Muscle layer of duodenum (tissue), 2 donors: ENCODE data around the gene SCGB1D1.

ENCODE experiments used
- H3K27ac ChIP-seq: one replicate; pipeline ENCODE4 v1.7.0; 2013; ENCODE audit warnings: mild to moderate bottlenecking, low read length
- H3K27me3 ChIP-seq: one replicate; pipeline ENCODE4 v1.7.0; 2013; ENCODE audit warnings: low read depth, mild to moderate bottlenecking, control low read depth, low read length
- H3K36me3 ChIP-seq, 2 donors: one replicate each; pipeline ENCODE4 v1.7.0; 2013; ENCODE audit warnings: low read length in 2 of 2, control low read depth in 1 of 2, mild to moderate bottlenecking in 1 of 2; ENCODE audit not compliant: insufficient read depth in 2 of 2, control insufficient read depth in 1 of 2
- H3K4me1 ChIP-seq, 2 donors: one replicate each; pipeline ENCODE4 v1.7.0; 2013; ENCODE audit warnings: low read length in 2 of 2, mild to moderate bottlenecking in 2 of 2, control low read depth in 1 of 2, moderate library complexity in 1 of 2; ENCODE audit not compliant: insufficient read depth in 2 of 2, control insufficient read depth in 1 of 2
- H3K4me3 ChIP-seq, 2 donors: one replicate each; pipeline ENCODE4 v1.7.0; 2013; ENCODE audit warnings: low read length in 2 of 2, low read depth in 1 of 2, mild to moderate bottlenecking in 1 of 2
- H3K9me3 ChIP-seq, 2 donors: one replicate each; pipeline ENCODE4 v1.7.0; 2013; ENCODE audit warnings: low read length in 2 of 2, control low read depth in 1 of 2, mild to moderate bottlenecking in 1 of 2; ENCODE audit not compliant: control insufficient read depth in 1 of 2
- donor health status: healthy.

The SCGB1D1 gene, protein sequence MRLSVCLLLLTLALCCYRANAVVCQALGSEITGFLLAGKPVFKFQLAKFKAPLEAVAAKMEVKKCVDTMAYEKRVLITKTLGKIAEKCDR

DNA sequence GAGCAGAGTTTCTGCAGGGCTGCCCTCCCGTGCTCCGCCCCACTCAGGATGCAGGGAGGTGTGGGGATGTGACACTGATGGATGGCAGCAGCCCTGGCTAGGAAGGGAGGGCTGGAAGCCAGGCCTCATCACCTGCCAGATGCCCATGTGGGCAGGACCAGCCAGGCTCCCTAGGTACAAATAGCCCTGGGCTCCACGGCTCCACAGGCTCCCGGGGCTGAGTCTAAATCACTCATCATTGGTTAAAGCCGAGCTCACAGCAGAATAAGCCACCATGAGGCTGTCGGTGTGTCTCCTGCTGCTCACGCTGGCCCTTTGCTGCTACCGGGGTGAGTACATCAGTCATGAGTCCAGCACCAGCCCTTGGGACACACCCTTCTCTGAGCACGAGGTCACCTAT, at the start of gene SCGB1D1:
SCGB1D1 (plus strand) TSS at position 206 of the 400 bp plus-strand sequence; CDS start at position 275, 69 bp downstream.
- Histone ChIP-seq H3K4me1 (no peaks in the 10 kb centered on the region), H3K27ac (no peak within 1 kb of the TSS), H3K9me3 (no peaks in the 10 kb centered on the region), H3K4me3 (no peak within 1 kb of the TSS), H3K27me3 (no peaks in the 10 kb centered on the region), H3K36me3 (no peaks in the 10 kb centered on the region)

DNA sequence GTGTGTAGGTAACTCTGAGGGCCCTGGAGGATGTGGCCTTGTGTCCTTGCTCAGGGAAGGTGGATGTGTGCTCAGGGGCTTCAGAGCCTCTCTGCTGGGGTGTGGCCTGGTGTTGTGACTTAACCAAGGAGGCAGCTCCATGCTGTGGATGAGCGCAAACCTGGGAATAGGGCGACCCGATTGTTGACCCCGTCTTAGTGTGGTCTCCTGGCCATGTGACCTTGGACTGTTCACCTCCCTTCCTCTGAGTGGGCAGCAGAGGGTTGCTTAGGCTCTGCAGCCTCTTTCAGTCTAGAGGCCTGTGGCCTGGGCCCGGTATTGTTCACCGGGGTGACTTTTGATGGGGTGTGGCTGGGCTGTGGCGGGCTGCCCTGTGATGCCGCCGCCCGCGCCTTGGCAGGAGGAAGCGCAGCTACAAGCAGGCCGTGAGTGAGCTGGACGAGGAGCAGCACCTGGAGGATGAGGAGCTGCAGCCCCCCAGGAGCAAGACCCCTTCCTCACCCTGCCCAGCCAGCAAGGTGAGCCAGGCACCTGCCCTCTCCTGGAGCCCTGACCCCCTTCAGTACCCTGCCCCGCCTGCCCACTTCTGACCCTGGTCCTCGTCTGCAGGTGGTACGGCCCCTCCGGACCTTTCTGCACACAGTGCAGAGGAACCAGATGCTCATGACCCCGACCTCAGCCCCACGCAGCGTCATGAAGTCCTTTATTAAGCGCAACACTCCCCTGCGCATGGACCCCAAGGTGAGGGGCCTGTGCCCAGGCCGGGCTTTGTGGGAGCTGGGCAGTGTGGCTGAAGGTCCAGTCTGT, 49.5 kb upstream of the SCGB1D1 start:
- Histone ChIP-seq H3K9me3 (no peaks in the 10 kb centered on the region), H3K36me3 (peaks cover 25 to 63% of the 10 kb centered on the region in 2 donors), H3K4me3 (no peak overlapping the region), H3K27me3 (no peaks in the 10 kb centered on the region), H3K4me1 (no peaks in the 10 kb centered on the region), H3K27ac (no peak overlapping the region)

DNA sequence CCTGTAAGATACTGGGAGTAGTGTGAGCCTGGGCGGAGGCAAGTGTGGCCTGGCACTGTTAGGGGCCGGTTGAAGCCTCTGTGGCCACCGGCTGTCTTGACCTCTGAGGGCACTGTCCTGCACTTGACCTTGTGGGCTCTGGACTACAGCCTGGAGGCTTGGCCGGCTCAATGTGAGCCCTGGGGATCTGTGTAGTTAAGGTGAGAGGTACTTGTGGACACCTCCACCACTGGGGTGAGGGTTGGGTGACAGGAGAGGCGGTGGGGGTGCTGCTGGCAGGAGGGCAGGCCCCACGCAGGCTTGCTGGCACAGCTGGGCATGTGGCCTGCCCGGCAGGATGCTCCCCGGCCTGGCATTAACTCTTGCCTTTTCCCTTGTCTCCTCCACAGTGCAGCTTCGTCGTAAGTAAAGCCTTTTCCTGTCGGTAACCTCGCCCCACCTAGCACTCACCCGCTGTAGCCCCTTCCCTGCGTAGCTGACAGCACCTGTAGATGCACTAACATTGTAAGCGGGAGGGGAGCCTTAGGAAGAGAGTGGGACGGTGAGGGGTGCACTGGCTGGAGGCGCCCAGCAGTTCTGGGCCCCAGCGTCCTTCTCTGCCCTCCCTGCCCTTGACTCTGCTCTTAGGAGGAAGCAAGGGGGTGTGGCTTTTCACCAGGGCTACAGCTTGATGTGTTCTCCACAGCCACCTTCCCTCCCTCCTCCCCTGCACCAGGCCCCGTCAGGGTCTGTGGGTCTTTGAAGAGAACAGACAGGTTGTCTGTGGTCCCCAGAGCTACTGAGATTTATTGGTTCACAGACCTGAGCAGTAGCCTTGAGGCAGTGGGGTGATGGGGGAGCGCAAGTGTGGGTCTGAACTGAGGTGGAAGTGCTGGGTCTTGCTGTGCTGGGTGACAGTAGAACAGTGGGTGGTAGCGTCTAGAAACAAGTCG, 48.6 kb upstream of the SCGB1D1 start:
- Histone ChIP-seq H3K4me1 (no peaks in the 10 kb centered on the region), H3K27me3 (no peaks in the 10 kb centered on the region), H3K4me3 (no peak overlapping the region), H3K27ac (no peak overlapping the region), H3K36me3 (peaks cover 25 to 72% of the 10 kb centered on the region in 2 donors), H3K9me3 (no peaks in the 10 kb centered on the region)

DNA sequence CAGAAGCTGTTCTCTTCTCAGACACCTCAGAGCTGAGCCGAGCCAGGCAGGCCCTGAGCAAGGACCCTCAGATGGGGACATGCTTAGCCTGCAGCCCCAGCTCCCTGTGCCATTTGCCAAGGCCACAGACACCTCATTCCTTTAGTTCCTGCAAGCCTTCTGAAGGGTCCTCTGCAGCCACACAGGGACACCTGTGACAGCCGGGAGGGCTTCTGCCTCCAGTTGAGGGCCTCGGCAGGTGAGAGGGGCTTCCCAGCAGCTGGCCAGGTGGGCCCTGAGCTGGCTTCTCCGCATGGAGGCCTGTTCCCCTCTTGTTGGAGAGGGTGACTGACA, 48.0 kb upstream of the SCGB1D1 start:
- Histone ChIP-seq H3K4me1 (no peaks in the 10 kb centered on the region), H3K36me3 (peaks cover 25 to 78% of the 10 kb centered on the region in 2 donors), H3K4me3 (no peak overlapping the region), H3K27ac (no peak overlapping the region), H3K9me3 (no peaks in the 10 kb centered on the region), H3K27me3 (no peaks in the 10 kb centered on the region)

DNA sequence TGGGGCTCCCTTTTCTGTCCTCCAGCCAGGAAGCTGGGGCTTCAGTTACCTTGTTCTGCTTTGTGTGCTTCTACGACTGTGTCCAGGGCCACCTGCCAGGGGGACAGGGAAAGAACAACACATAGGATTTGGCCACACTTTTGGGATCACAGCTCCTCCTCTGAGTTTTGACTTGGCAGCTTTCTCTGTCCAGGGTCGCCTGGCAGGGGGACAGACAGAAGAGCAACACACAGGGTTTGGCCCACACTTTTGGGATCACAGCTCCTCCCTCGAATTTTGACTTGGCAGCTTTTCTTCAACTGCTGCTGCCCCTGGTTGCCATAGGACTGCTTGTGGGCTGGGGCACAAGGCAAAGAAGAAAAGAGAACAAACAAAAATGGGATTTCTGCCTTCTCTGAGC, 47.1 kb upstream of the SCGB1D1 start:
- H3K4me3 ChIP-seq, result no peak overlapping the region
- H3K27me3 ChIP-seq, result no peaks in the 10 kb centered on the region
- H3K36me3 ChIP-seq, result peaks cover 25 to 86% of the 10 kb centered on the region in 2 donors
- H3K27ac ChIP-seq, result no peak overlapping the region
- H3K4me1 ChIP-seq, result no peaks in the 10 kb centered on the region
- H3K9me3 ChIP-seq, result no peaks in the 10 kb centered on the region

DNA sequence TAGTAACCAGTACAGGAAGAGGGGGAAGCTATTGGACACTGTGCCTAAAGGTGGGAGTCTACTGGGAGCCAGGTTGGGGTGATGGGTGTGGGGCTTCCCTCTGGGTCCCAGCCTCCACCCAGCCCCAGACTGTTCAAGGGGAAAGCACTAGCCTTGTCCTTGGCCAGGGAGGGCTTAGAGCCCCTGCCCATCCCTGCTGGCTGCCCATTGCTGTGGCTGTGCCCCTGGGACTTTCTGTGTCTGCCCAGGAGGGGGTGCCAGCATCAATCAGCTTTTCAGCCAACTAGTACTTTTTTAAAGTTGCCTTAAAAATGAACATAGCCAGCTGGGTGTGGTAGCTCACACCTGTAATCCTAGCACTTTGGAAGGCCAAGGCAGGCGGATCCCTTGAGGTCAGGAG, 46.3 kb upstream of the SCGB1D1 start:
- no peaks in the 10 kb centered on the region for H3K4me1 ChIP-seq
- H3K4me3 ChIP-seq, result no peak overlapping the region
- no peaks in the 10 kb centered on the region for H3K27me3 ChIP-seq
- H3K27ac ChIP-seq, result no peak overlapping the region
- no peaks in the 10 kb centered on the region for H3K9me3 ChIP-seq
- H3K36me3 ChIP-seq, result peaks cover 22 to 86% of the 10 kb centered on the region in 2 donors

DNA sequence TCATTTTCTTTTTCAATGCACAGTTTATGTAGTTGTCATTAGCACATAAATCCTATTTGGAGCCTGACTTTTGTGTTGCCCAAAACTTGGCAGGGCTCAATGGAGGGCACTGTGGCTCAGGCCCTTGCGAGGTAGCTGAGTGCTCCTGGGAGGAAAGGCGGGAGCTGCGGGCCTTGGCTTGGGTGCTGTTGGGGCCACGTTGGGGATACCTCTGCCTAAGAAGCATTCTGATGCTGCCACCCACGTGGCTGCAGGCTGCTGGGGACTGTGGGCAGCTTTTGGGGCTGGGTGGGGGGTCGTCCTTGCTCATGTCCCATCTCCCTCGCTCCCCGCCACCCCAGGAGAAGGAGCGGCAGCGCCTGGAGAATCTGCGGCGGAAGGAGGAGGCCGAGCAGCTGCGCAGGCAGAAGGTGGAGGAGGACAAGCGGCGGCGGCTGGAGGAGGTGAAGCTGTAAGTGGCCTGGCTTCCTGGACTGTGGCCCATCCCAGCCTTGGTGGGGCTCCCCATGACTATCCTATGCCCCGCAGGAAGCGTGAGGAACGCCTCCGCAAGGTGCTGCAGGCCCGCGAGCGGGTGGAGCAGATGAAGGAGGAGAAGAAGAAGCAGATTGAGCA, 45.3 kb upstream of the SCGB1D1 start:
- no peak overlapping the region for H3K27ac ChIP-seq
- H3K27me3 ChIP-seq, result no peaks in the 10 kb centered on the region
- peaks cover 12 to 88% of the 10 kb centered on the region in 2 donors for H3K36me3 ChIP-seq
- no peak overlapping the region for H3K4me3 ChIP-seq
- no peaks in the 10 kb centered on the region for H3K9me3 ChIP-seq
- no peaks in the 10 kb centered on the region for H3K4me1 ChIP-seq

DNA sequence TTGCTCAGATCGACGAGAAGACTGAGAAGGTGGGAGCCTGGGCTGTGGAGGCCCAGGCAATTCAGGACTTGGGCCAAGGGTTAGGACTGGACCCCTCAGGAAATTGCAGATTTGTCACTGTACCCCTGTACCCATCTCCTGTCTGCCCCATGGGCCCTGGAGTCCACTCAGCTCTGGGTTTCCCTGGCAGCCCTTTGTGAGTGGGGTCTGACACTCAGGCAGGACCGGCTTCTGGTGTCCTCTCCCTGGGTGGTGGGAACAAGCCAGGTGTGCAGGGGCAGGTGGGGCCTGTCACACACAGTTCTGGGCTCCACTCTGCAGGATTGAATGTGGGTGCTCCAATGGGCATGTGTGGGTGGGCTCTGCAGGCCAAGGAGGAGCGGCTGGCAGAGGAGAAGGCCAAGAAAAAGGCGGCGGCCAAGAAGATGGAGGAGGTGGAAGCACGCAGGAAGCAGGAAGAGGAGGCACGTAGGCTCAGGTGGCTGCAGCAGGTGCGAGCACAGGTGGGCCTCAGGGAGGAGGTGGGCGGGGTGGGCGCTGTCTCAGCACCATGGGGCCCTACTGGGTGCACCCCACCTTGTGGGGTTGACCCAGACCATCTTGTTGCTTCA, 44.6 kb upstream of the SCGB1D1 start:
- Histone ChIP-seq H3K4me1 (no peaks in the 10 kb centered on the region), H3K9me3 (no peaks in the 10 kb centered on the region), H3K4me3 (no peak overlapping the region), H3K36me3 (peaks cover 15 to 89% of the 10 kb centered on the region in 2 donors), H3K27ac (no peak overlapping the region), H3K27me3 (no peaks in the 10 kb centered on the region)

DNA sequence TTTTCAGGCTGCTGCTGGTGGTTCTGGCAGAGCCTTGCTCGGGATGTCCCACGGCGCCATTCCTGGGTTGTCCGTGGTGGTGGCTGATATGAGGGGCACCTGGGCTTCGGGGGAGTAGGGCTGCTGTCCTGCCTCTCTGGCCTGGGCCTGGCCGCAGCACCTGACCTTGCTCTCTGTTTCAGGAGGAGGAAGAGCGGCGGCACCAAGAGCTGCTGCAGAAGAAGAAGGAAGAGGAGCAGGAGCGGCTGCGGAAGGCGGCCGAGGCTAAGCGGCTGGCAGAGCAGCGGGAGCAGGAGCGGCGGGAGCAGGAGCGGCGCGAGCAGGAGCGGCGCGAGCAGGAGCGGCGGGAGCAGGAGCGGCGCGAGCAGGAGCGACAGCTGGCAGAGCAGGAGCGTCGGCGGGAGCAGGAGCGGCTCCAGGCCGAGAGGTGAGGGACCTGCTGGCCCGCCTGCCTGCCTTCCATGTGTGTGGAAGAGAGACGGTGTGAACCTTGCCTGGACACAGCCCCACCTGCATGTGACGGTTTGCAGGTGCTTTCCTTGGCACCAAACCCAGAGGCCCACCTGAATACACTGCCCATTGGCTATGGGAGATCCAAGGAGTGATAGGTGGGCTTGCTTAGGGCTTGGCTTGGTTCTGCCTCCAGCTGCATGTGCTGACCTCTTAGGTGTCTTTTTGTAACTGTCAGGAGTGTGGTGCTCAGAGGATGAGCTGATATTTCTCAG, 43.4 kb upstream of the SCGB1D1 start:
- no peaks in the 10 kb centered on the region for H3K4me1 ChIP-seq
- no peaks in the 10 kb centered on the region for H3K9me3 ChIP-seq
- no peaks in the 10 kb centered on the region for H3K27me3 ChIP-seq
- no peak overlapping the region for H3K27ac ChIP-seq
- H3K4me3 ChIP-seq, result no peak overlapping the region
- H3K36me3 ChIP-seq, result peaks cover 18 to 89% of the 10 kb centered on the region in 2 donors

DNA sequence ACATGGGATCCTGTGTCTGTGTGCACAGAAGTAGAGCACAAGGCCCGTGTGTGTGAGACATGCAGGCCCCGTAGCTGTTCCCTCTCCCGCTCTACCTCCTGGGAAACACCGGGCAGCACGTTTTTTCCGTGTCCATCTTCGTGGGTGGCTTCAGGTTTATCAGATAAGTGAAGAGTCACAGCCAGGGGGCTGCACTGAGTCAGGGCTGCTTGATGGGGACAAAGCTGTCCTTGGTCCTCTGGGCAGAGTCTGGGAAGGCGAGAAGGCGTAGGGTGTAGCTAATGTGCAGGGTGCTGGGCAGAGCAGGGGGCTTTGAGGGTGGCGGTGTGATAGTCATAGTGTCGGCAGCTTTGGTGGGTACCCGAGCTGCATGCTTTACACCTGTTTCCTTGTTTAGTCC, 42.5 kb upstream of the SCGB1D1 start:
- Histone ChIP-seq H3K27me3 (no peaks in the 10 kb centered on the region), H3K9me3 (no peaks in the 10 kb centered on the region), H3K4me1 (no peaks in the 10 kb centered on the region), H3K36me3 (peaks cover 18 to 88% of the 10 kb centered on the region in 2 donors), H3K4me3 (no peak overlapping the region), H3K27ac (no peak overlapping the region)
